Ishikawa (cell line): ENCODE measurements around the gene DMPK.

Experiments
- CEBPB ChIP-seq: IDR thresholded peaks from 2 replicates; pipeline ENCODE4 v1.6.1; 2012
- CREB1 ChIP-seq: IDR thresholded peaks from 2 replicates; pipeline ENCODE4 v1.6.1; 2012; ENCODE audit warnings: low read depth
- EGR1 ChIP-seq: IDR thresholded peaks from 2 replicates; pipeline ENCODE4 v1.6.1; 2012
- EP300 ChIP-seq: IDR thresholded peaks from 2 replicates; pipeline ENCODE4 v1.6.1; 2012; ENCODE audit warnings: borderline replicate concordance
- FOXM1 ChIP-seq: IDR thresholded peaks from 2 replicates; pipeline ENCODE4 v1.6.1; 2012; ENCODE audit warnings: low read depth, borderline replicate concordance
- MAX ChIP-seq: IDR thresholded peaks from 2 replicates; pipeline ENCODE4 v1.6.1; 2012
- NFIC ChIP-seq: IDR thresholded peaks from 2 replicates; pipeline ENCODE4 v1.6.1; 2012
- RAD21 ChIP-seq: IDR thresholded peaks from 2 replicates; pipeline ENCODE4 v1.6.1; 2012; ENCODE audit warnings: low read depth
- REST ChIP-seq: IDR thresholded peaks from 2 replicates; pipeline ENCODE4 v1.6.1; 2012; ENCODE audit warnings: low read depth, mild to moderate bottlenecking
- TAF1 ChIP-seq: IDR thresholded peaks from 2 replicates; pipeline ENCODE4 v1.6.1; 2012; ENCODE audit warnings: low read depth, mild to moderate bottlenecking
- TCF12 ChIP-seq: IDR thresholded peaks from 2 replicates; pipeline ENCODE4 v1.6.1; 2012; ENCODE audit warnings: low read depth
- TEAD4 ChIP-seq: IDR thresholded peaks from 2 replicates; pipeline ENCODE4 v1.6.1; 2012
- USF1 ChIP-seq: IDR thresholded peaks from 2 replicates; pipeline ENCODE4 v1.6.1; 2012
- YY1 ChIP-seq: IDR thresholded peaks from 2 replicates; pipeline ENCODE4 v1.6.1; 2012; ENCODE audit warnings: low read depth
- ZBTB7A ChIP-seq: IDR thresholded peaks from 2 replicates; pipeline ENCODE4 v1.6.1; 2012; ENCODE audit warnings: low read depth

Gene DMPK

GRCh38 chr19:45789035-45789786, 6.9 kb upstream of the DMPK start:
- TF ChIP-seq TEAD4 (no peak), CEBPB (no peak), YY1 (no peak), TCF12 (no peak), FOXM1 (no peak), USF1 (no peak), RAD21 (no peak), REST (no peak), ZBTB7A (no peak), EGR1 (no peak), MAX (no peak)

GRCh38 chr19:45786533-45786894, 4.2 kb upstream of the DMPK start:
- TF ChIP-seq YY1 (no peak), NFIC (no peak), EGR1 (no peak), MAX (no peak), EP300 (no peak), TAF1 (no peak), FOXM1 (no peak), USF1 (no peak), REST (no peak), CEBPB (no peak), RAD21 (no peak), TEAD4 (no peak), ZBTB7A (no peak), CREB1 (no peak), TCF12 (no peak)

GRCh38 chr19:45785781-45786532, 3.7 kb upstream of the DMPK start:
- TF ChIP-seq EP300 (no peak), FOXM1 (no peak), YY1 (no peak), TAF1 (no peak), CEBPB (no peak), EGR1 (no peak), MAX (no peak), REST (no peak), TEAD4 (no peak), CREB1 (no peak), RAD21 (no peak), USF1 (no peak), TCF12 (no peak)

- TF ChIP-seq EGR1 (no peak), NFIC (no peak), RAD21 (no peak), YY1 (no peak), CEBPB (no peak), FOXM1 (no peak), REST (no peak), TEAD4 (no peak), MAX (no peak), TAF1 (no peak), USF1 (no peak), CREB1 (no peak), ZBTB7A (no peak), TCF12 (no peak)
These were observed 2.8 kb upstream of the DMPK start for GRCh38 chr19:45785097-45785496.
